ENCODE measurements around the gene ANKRD34A.
A peak's percentile ranks its signal among the peaks of the same experiment; 100 is the strongest.

The ANKRD34A gene

DNA sequence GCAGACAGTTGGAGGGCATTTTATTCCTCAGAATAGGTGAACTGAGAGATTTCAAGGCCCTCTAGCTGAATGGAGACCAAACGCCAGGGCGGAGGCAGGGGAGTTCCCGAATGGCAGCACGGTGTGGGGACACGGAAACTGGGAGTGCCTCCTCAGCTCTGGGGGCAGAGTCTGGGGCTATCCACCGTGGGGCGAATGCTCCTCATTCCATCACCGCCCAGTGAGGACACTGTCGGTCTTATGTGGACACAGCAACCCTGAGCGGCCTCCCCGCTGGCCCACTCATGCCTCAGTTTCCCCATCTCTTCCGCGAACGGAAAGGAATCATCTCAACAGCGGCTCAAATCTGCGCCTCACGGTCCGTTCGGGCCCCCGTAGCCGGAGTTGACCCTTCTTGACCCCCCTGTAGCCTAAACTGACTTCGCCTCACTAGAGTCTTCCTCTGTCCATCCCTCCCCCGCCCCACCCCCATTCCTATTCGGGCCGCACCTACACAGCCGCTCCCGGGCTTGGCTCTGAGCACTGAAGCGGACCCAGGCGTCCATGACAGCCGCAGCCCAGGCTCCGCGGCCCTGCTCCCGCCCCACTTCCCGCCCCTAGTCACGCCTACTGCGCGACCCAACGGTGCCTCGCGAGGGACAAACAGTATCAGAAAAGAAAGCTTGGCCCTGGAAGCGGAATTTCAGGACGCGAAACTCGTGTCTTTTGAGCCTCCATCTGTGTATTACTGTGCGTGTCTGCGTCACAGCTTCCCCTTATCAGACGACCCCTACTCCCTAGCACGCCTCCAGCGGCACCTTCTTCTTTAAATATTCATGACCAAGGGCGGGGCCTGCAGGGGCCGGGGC, 46.0 kb downstream of the ANKRD34A start, which contains the start of gene PEX11B:
Gene PEX11B (minus strand): TSS at position 574 of the 848 bp plus-strand sequence. CDS start 29 bp downstream, at position 545.
- Histone ChIP-seq H3K9me3 (ENCODE audit: insufficient read depth, low read depth, low read length) (no peaks in the 10 kb centered on the region), H3K9ac (ENCODE audit: low read length) (peak within 1 kb of the TSS; percentile 75), H3K18ac (ENCODE audit: low read length) (peak within 1 kb of the TSS; percentile 61), H3K27ac (ENCODE audit: low read depth, low read length) (no peak within 1 kb of the TSS), H2BK120ac (ENCODE audit: insufficient read depth, low read length, poor library complexity) (peak within 1 kb of the TSS; percentile 38), H3K36me3 (ENCODE audit: control insufficient read depth in 1 of 2, insufficient read depth in 2 of 2, low read length in 2 of 2) (peaks cover 0 to 2% of the 10 kb centered on the region in 2 experiments), H3K23ac (ENCODE audit: low read length) (no peak within 1 kb of the TSS), H3K79me1 (ENCODE audit: low read length) (peaks cover 6% of the 10 kb centered on the region), H3K4ac (ENCODE audit: low read depth, low read length) (peak within 1 kb of the TSS; percentile 75), H2AK5ac (ENCODE audit: low read length) (peak within 1 kb of the TSS; percentile 40), H3K27me3 (ENCODE audit: insufficient read depth, low read length) (no peaks in the 10 kb centered on the region), H4K8ac (ENCODE audit: low read depth, low read length) (peak within 1 kb of the TSS; percentile 88), H2AFZ (ENCODE audit: insufficient read depth, low read length, poor library complexity) (peak within 1 kb of the TSS; percentile 90), H3K14ac (ENCODE audit: low read length) (peak within 1 kb of the TSS; percentile 86), H2BK12ac (ENCODE audit: low read length) (no peak within 1 kb of the TSS), H3K4me1 (ENCODE audit: control insufficient read depth in 1 of 2, insufficient read depth in 2 of 2, low read length in 2 of 2) (peaks cover 7 to 16% of the 10 kb centered on the region in 2 experiments), H4K12ac (ENCODE audit: low read depth, low read length) (peak within 1 kb of the TSS; percentile 59), H3K79me2 (ENCODE audit: control insufficient read depth, insufficient read depth, low read length, poor library complexity) (peaks cover 4% of the 10 kb centered on the region), H3K4me3 (ENCODE audit: low read depth, low read length) (peak within 1 kb of the TSS; percentile 82), H4K91ac (ENCODE audit: low read depth, low read length) (peak within 1 kb of the TSS; percentile 37), H3K4me2 (ENCODE audit: low read length) (peak within 1 kb of the TSS; percentile 82), H2BK5ac (ENCODE audit: low read depth, low read length, poor library complexity) (no peak within 1 kb of the TSS)
- WGBS (ENCODE audit: extremely low coverage, insufficient coverage, insufficient read length) = no CpG with 5 or more reads among the region's 51 CpGs
- peak; percentile 82 to 88 for DNase-seq

DNA sequence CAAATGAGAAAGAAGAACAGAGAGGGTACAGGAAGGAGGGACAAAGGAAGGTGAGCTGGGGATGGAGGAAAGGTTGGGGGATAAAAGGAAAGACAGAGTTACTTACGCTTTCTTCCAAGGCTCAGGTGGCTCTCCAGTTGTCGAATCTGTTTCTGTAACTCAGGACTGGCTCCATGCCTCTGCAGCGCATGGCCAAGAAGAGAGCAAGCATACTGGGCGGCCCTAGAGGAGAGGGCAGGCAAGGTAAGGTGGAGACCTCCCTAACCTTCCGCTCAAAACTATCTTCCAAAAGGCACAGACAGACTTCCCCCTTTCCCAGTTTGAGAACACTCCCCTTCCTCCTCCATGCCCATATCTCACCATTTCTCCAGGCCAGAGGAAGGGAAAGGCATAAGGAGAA, 46.8 kb downstream of the ANKRD34A start:
- no CpG with 5 or more reads among the region's 5 CpGs for WGBS (ENCODE audit: extremely low coverage, insufficient coverage, insufficient read length)

DNA sequence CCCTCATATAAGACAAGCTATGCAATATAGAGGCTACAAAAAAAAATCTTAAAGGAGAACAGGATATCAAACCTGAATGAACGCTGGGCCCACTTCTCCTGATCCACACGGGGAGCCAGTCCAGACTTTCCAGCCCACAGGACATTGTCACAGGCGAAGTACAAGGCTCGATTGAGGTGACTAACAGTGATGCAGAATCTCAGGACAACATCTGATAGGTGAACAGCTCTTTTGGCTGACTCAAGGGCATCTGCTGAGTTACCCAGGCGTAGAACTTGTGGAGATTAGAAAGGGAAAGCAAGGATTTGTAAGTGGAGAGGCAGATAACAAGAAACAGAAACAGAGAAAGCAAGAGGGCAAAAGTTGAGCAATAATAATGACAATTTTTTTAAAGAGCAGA, 47.6 kb downstream of the ANKRD34A start:
- Histone ChIP-seq H3K9ac (ENCODE audit: low read length) (no peak overlapping the region), H4K12ac (ENCODE audit: low read depth, low read length) (no peak overlapping the region), H3K27me3 (ENCODE audit: insufficient read depth, low read length) (no peaks in the 10 kb centered on the region), H2BK120ac (ENCODE audit: insufficient read depth, low read length, poor library complexity) (no peak overlapping the region), H3K23ac (ENCODE audit: low read length) (no peak overlapping the region), H3K14ac (ENCODE audit: low read length) (no peak overlapping the region), H2BK12ac (ENCODE audit: low read length) (no peak overlapping the region), H3K27ac (ENCODE audit: low read depth, low read length) (no peak overlapping the region), H3K79me1 (ENCODE audit: low read length) (peaks cover 6% of the 10 kb centered on the region), H3K18ac (ENCODE audit: low read length) (no peak overlapping the region), H3K4me1 (ENCODE audit: control insufficient read depth in 1 of 2, insufficient read depth in 2 of 2, low read length in 2 of 2) (peaks cover 7 to 16% of the 10 kb centered on the region in 2 experiments), H2AK5ac (ENCODE audit: low read length) (no peak overlapping the region), H3K79me2 (ENCODE audit: control insufficient read depth, insufficient read depth, low read length, poor library complexity) (peaks cover 4% of the 10 kb centered on the region), H3K9me3 (ENCODE audit: insufficient read depth, low read depth, low read length) (no peaks in the 10 kb centered on the region), H4K91ac (ENCODE audit: low read depth, low read length) (no peak overlapping the region), H3K4me2 (ENCODE audit: low read length) (no peak overlapping the region), H2BK5ac (ENCODE audit: low read depth, low read length, poor library complexity) (no peak overlapping the region), H3K4me3 (ENCODE audit: low read depth, low read length) (no peak overlapping the region), H3K4ac (ENCODE audit: low read depth, low read length) (no peak overlapping the region), H3K36me3 (ENCODE audit: control insufficient read depth in 1 of 2, insufficient read depth in 2 of 2, low read length in 2 of 2) (peaks cover 5 to 8% of the 10 kb centered on the region in 2 experiments), H4K8ac (ENCODE audit: low read depth, low read length) (no peak overlapping the region), H2AFZ (ENCODE audit: insufficient read depth, low read length, poor library complexity) (no peak overlapping the region)
- no CpG with 5 or more reads among the region's 5 CpGs for WGBS (ENCODE audit: extremely low coverage, insufficient coverage, insufficient read length)
- no peak for DNase-seq

More for the DNA sequence above, 46.8 kb downstream of the ANKRD34A start:
- no peak overlapping the region for H4K12ac ChIP-seq (ENCODE audit: low read depth, low read length)
- H4K91ac ChIP-seq (ENCODE audit: low read depth, low read length) = no peak overlapping the region
- no peaks in the 10 kb centered on the region for H3K27me3 ChIP-seq (ENCODE audit: insufficient read depth, low read length)
- no peak overlapping the region for H2BK120ac ChIP-seq (ENCODE audit: insufficient read depth, low read length, poor library complexity)
- H3K23ac ChIP-seq (ENCODE audit: low read length) = no peak overlapping the region
- H3K14ac ChIP-seq (ENCODE audit: low read length) = no peak overlapping the region
- no peak overlapping the region for H3K27ac ChIP-seq (ENCODE audit: low read depth, low read length)
- H3K79me1 ChIP-seq (ENCODE audit: low read length) = peaks cover 6% of the 10 kb centered on the region
- no peak overlapping the region for H2BK12ac ChIP-seq (ENCODE audit: low read length)
- H2AFZ ChIP-seq (ENCODE audit: insufficient read depth, low read length, poor library complexity) = no peak overlapping the region
- H3K4me2 ChIP-seq (ENCODE audit: low read length) = peak overlapping the region; percentile 82
- H3K79me2 ChIP-seq (ENCODE audit: control insufficient read depth, insufficient read depth, low read length, poor library complexity) = peaks cover 4% of the 10 kb centered on the region
- H3K9ac ChIP-seq (ENCODE audit: low read length) = no peak overlapping the region
- peaks cover 0 to 2% of the 10 kb centered on the region in 2 experiments for H3K36me3 ChIP-seq (ENCODE audit: control insufficient read depth in 1 of 2, insufficient read depth in 2 of 2, low read length in 2 of 2)
- H4K8ac ChIP-seq (ENCODE audit: low read depth, low read length) = no peak overlapping the region
- no peak overlapping the region for H3K4ac ChIP-seq (ENCODE audit: low read depth, low read length)
- no peak overlapping the region for H2AK5ac ChIP-seq (ENCODE audit: low read length)
- H3K18ac ChIP-seq (ENCODE audit: low read length) = no peak overlapping the region
- no peaks in the 10 kb centered on the region for H3K9me3 ChIP-seq (ENCODE audit: insufficient read depth, low read depth, low read length)
- DNase-seq = no peak
- peaks cover 7 to 16% of the 10 kb centered on the region in 2 experiments for H3K4me1 ChIP-seq (ENCODE audit: control insufficient read depth in 1 of 2, insufficient read depth in 2 of 2, low read length in 2 of 2)
- no peak overlapping the region for H2BK5ac ChIP-seq (ENCODE audit: low read depth, low read length, poor library complexity)
- H3K4me3 ChIP-seq (ENCODE audit: low read depth, low read length) = no peak overlapping the region

DNA sequence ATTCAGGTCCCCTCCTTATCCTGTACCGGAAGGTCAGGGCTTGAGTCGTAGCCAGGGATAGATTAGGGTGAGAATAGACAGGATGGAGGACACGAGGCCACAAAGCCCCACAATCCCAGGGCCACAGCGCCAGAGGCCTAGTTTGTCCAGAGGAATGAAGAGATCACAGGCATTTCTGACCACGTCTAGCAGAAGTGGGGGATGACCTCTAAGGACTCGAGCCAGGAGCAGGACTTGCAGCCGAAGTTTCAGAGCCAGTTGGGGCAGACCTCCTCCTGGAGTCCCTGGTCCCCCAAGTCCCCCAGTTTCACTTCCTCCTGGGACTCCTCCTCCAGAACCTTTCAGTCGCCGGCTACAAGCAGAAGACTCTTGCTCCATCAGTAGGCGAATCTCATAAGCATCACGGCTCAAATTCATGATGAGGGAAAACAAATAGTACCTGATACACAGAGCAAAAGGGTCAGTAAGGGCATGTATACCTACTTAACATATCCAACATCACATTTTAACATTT, 52.2 kb downstream of the ANKRD34A start:
- Histone ChIP-seq H2AFZ (ENCODE audit: insufficient read depth, low read length, poor library complexity) (no peak overlapping the region), H3K18ac (ENCODE audit: low read length) (no peak overlapping the region), H3K79me1 (ENCODE audit: low read length) (no peaks in the 10 kb centered on the region), H2BK120ac (ENCODE audit: insufficient read depth, low read length, poor library complexity) (no peak overlapping the region), H2BK5ac (ENCODE audit: low read depth, low read length, poor library complexity) (no peak overlapping the region), H4K8ac (ENCODE audit: low read depth, low read length) (no peak overlapping the region), H3K4me2 (ENCODE audit: low read length) (no peak overlapping the region), H3K9me3 (ENCODE audit: insufficient read depth, low read depth, low read length) (no peaks in the 10 kb centered on the region), H3K36me3 (ENCODE audit: control insufficient read depth in 1 of 2, insufficient read depth in 2 of 2, low read length in 2 of 2) (peaks cover 5 to 15% of the 10 kb centered on the region in 2 experiments), H3K14ac (ENCODE audit: low read length) (no peak overlapping the region), H3K79me2 (ENCODE audit: control insufficient read depth, insufficient read depth, low read length, poor library complexity) (no peaks in the 10 kb centered on the region), H3K4me3 (ENCODE audit: low read depth, low read length) (no peak overlapping the region), H2AK5ac (ENCODE audit: low read length) (no peak overlapping the region), H3K4ac (ENCODE audit: low read depth, low read length) (no peak overlapping the region), H3K4me1 (ENCODE audit: control insufficient read depth in 1 of 2, insufficient read depth in 2 of 2, low read length in 2 of 2) (no peaks in the 10 kb centered on the region), H2BK12ac (ENCODE audit: low read length) (no peak overlapping the region), H3K9ac (ENCODE audit: low read length) (no peak overlapping the region), H3K27me3 (ENCODE audit: insufficient read depth, low read length) (no peaks in the 10 kb centered on the region), H3K23ac (ENCODE audit: low read length) (no peak overlapping the region), H3K27ac (ENCODE audit: low read depth, low read length) (no peak overlapping the region), H4K91ac (ENCODE audit: low read depth, low read length) (no peak overlapping the region), H4K12ac (ENCODE audit: low read depth, low read length) (no peak overlapping the region)
- DNase-seq = no peak
- whole genome bisulfite sequencing (ENCODE audit: extremely low coverage, insufficient coverage, insufficient read length) = no CpG with 5 or more reads among the region's 11 CpGs

All from trophoblast cell (in vitro differentiated cells and primary cell).